PFSK-1 (cell line): ENCODE measurements around the gene ABITRAM.

Source experiments
- POLR2AphosphoS5 ChIP-seq: IDR thresholded peaks from 2 replicates; pipeline ENCODE4 v1.6.1; 2012; ENCODE audit warnings: low read depth, mild to moderate bottlenecking, control low read depth, low read length, moderate library complexity
- REST ChIP-seq, 2 experiments: IDR thresholded peaks; 2 replicates each; pipeline versions ENCODE4 v1.6.1 to v1.8.0; 2011 to 2012; ENCODE audit warnings: low read depth in 2 of 2, low read length in 2 of 2, control low read depth in 1 of 2, inconsistent platforms in 1 of 2, mild to moderate bottlenecking in 1 of 2, moderate library complexity in 1 of 2; ENCODE audit not compliant: insufficient read depth in 1 of 2
- SIN3A ChIP-seq: IDR thresholded peaks from 2 replicates; pipeline ENCODE4 v1.6.1; 2012; ENCODE audit warnings: mild to moderate bottlenecking, low read length, moderate library complexity, borderline replicate concordance; ENCODE audit not compliant: insufficient read depth
- TAF1 ChIP-seq: IDR thresholded peaks from 2 replicates; pipeline ENCODE4 v1.6.1; 2012; ENCODE audit warnings: low read length, control low read depth, borderline replicate concordance; ENCODE audit not compliant: insufficient read depth

GRCh38 chr9:108960331-108960730 lies 26.1 kb downstream of the ABITRAM start:
- TF ChIP-seq POLR2AphosphoS5 (no peak), TAF1 (no peak), REST (IDR thresholded peaks at IDR 0.05; ENCODE audit: insufficient read depth in 1 of 2, low read depth in 2 of 2, low read length in 2 of 2) (no peak), SIN3A (no peak)
